NCI-H2227 treated with DMSO at 0.1 percent for 48 hours (cell line): ENCODE measurements around the gene TTC39A.

Experiments
- DNase-seq: peaks from one replicate; lab custom pipeline; 2025; lab: John Stamatoyannopoulos, UW

The TTC39A gene

DNA sequence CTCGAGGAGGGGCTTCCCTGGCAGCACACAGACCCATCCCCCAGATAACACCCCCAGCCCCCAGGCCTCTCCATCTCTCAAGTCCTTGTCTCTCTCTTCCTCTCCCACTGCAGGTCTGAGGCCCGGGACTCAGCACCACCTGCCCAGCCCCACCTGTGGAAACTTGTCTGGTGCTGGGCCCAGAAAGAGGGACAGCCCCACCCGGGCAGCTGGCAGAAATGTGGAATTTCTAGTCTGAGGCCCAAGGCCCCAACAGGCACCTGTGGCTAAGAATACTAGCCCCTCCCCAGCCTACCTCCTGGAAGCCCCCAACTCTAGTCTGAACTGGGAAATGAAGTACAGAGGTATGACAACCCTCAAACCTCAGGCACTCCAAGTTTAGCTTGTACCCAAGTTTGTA, 15.4 kb downstream of the TTC39A start:
- no peak for DNase-seq

DNA sequence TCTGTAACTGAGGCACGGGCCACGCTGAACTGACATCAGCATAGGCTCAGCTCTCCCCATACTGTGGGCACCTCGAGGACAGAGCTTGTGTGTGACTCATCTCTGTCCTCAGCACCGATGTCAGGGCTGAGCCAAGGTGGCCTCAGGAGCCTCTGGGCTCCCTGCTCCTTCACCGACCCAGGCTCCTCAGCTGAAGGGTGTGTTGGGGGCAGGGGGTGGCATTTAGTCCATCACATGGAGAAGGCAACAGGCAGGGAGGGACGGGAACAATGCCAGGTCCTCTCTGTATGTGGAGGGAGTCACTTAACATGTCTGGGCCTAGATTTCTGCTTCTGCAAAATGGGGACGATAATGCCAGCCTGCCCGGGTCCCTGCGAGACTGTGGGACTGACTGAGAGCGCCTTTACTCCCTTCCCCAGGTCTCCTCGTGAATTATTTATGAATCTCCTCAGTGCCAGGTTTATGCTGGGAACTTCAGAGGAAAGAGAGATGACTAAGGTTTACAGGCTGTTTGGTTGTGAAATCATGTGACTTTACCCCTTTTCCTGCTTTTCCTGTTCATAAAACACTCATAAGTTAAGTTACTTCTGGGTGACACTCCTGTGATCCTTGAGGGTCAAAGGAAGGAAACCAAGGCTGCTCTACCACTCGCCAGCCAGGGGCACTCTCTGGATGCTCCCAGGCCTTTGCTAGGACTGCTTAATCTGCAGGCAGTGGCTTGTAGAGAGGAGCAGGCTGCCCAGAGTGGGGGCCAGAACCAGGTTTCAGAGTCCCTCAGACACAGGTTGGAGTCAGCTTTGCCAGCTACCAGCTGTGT, 16.2 kb downstream of the TTC39A start:
- no peak for DNase-seq

DNA sequence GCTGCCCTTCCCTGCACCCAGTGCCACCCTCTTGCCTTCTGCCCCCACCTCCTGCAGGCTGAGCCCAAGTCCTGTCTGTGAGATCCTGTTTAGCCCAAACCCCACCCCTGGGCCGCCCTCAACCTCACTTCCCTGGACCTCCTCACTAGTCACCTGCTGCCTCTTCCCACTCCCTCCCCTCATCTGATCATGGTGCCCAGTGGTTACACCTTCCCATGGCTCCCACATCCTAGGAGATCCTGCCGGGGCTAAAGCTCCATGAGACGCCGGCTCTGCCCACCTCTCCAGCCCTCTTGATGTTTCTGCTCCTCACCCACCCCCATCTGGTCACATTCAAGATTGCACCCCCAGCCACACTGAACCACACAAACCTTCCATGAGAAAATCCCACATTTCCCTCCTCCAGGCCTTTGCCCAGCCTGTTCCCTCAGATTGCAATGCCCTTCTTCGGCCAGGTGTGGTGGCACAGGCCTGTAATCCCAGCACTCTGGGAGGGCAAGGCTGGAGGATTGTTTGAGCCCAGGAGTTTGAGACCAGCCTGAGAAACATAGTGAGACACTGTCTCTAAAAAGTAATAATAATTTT, 17.0 kb downstream of the TTC39A start:
- no peak for DNase-seq

DNA sequence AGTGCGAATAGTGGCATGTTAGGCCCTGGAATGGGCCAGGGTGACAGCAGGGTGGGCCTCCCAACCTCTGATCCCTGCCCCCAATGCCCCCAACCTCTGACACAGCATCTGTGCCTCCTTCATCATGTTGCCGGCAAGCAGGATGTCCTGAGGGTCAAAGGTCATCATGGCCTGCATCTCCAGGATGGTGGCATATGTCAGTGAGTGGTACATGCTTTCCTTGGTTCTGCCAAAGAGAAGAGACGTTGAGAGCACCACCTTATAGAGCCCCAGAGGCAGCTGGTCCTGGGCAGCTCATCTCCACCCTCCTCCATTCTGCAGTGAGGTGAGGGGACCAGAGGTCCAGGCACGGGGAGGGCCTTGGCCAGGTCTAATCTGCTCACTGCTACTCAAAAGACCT, 17.6 kb downstream of the TTC39A start:
- DNase-seq = no peak

DNA sequence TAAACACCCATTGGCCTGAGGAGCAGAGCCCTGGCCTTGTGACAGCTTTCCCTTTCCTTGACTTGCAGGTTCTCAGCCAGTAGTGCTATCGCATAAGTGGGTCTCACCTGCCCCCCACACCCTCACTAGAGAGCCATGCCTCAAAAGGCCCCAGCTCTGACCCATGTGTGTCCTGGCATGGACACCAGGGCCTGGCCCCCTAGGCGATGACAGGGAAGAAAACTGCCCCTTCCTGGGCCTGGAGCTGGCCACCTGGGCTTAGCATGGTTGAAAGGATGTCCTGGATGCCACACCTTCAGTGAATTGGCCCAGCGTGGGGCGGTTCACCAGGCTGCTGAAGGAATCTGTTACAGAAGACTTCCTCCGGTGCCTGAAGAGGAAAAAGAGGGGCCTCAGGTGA, 18.5 kb downstream of the TTC39A start:
- no peak for DNase-seq

DNA sequence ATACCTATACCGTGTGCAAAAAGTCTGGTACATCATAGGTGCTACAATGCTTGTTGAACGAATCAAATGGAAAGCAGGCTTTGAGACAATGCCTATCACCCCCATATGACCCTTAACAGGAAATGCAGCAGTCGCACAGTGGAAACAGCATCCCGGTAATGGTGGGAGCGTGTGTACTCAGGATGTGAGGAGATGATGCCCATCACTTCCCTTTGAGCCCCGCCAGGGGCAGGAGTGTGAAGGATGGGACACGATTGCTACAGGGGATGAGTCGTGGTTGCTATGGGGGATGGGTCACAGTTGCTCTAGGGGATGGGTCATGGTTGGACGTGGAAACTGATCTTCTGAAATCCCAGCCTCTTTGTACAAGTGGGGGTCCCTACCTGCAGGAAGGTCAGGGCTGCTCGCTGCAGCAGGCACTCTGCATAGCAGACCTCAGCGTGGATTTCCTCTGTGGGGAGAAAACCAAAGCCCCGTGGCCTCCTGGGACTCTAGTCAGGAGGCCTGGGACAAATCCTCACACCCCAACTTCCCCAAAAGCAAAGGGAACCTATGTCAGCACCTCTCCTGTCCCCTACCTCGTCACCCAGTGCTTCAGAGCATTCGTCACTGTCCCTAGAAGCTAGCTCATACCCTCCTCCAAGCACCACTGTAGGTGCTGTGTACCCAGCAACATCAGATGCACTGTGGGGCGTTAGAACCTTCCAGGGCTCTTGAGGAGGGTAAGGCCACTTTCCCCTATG, 19.3 kb downstream of the TTC39A start:
- DNase-seq = no peak

DNA sequence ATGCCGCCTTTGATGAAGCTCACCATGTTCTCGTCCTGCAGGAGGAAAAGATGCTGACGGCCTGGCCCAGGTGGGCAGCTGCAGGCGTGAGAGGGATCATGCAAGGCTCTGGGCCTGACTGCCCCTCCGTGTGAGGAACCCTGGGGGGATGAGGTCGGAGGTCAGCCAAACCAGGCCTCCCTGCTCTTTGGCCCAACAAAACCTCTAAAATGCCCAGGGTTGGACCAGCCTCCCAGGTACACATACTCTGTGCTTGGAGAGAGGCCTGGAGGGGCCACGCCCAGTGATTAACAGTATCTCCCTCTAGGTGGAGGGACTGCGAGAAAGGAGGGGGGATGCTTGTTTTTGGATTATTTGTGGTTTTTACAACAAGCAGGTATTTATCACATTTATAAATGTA, 21.1 kb downstream of the TTC39A start:
- DNase-seq = no peak

DNA sequence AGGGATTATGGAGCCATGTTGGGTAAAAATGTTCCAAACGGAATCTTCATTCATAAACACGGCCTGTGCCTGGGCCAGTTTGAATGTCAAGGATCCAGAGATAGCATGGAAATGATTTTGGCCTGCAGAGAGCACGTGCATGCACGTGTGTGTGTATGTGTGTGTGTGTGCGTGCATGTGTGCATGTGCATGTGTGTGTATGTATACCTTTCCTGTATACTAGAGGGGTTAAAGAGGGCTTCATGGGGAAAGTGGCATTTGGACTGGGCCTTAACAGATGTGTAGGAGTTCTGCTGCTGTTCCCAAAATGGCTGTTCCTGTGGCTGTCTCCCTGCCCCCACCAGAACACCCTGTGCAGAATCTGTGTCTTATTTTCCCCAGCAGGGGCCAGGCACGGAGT, 21.7 kb downstream of the TTC39A start:
- DNase-seq = no peak

DNA sequence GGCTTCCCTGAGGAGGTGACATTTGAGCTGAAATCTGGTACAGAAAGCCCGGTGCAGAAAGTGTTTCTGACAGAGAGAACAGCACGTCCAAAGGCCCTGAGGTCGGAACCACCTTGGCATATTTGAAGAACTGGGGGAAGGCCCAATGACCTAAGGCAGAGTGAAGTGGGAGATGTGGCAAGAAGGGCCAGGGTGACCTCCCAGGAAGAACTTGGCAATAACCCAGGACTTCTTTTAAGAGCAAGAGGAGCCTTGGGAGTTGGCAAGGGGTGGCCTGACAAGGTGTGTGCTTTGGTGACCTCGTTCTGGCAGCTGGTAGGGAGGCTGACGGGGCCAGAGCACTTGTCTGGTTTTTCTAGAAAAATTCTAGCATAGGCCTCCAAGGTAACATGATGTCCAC, 23.4 kb downstream of the TTC39A start:
- no peak for DNase-seq

DNA sequence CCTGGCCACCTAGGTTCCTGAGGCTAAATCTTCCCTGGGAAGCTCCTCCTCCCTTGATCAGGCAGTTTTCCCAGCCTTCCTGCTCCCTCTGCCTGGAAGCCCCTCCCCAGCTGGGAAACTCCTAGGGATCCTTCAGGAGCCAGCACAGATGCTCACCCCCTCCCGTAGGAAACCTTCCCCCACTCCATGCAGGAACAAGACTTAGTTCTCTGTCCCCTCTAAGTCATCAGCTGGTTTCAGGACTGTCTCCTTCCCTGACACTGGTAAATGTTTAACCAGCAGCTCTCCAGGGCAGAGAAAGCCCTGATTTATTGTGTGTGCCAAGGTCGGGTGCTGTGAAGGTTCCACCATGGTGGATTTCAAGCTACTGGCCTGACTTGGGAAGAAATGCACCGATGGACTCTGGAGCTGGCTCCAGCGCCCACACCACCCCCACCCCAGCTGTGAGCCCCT, 25.0 kb downstream of the TTC39A start:
- DNase-seq = no peak

DNA sequence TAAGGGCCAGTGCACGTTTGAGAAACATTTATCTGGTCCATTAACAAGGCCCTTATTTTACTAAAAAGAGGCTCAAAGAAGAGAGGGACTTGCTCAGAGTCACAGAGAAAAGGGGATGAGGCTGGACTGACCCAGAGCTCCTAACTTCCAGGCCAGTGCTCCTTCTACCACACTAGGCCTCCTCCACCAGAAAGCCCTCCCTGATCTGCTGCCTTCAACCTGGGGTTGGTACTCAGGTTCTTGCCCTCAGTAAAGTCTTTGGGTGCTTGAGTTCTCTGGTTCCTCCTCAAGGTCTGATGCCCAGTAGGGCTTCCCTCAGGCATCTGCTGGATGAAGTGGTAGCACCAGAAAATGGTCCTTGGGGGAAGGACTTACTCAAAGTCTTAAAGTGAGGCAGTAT, 26.0 kb downstream of the TTC39A start:
- no peak for DNase-seq

DNA sequence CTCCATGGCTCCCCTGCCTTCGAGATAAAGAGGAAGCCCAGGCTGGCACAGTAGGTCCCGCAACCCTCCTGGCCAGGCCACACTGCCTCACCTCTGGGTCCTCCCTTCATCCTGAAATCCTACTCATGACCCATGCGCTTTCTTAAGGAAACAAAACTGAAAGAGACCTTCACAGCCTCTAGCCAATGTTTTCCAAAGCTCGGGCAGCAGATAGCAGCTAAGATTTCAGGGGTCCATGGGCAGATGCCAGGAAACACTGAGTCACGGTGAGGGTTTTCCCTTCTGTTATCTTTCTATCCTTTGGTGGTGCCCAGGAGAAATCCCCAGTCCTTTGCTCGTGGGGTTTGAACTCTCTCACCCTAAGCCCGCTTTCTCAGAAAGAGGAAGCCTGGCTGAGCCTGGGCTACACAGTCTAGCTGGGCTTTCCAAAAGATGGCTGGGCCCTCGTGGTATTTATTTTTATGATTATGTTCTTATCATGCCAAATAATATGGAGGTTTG, 26.6 kb downstream of the TTC39A start:
- no peak for DNase-seq

DNA sequence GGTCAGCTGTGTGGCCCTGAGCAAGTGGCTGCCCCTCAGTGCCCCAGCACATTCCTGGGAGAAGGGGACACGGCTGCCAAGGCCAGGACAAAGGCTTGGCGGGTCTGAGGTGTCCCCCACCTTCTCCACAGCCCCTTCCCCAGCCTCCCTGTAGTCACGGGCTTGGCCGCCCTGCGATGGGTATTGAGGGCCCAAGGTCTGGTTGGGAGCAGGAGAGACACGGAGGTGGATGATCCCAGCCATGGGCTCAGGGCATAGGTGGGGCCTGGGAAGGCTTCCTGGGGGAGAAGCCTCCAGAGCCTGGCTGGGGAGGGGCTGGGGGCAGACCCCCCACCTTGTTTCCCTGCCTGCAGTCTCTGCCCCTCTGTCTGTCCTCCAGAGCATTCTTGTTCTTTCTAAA, 27.0 kb downstream of the TTC39A start:
- no peak for DNase-seq

DNA sequence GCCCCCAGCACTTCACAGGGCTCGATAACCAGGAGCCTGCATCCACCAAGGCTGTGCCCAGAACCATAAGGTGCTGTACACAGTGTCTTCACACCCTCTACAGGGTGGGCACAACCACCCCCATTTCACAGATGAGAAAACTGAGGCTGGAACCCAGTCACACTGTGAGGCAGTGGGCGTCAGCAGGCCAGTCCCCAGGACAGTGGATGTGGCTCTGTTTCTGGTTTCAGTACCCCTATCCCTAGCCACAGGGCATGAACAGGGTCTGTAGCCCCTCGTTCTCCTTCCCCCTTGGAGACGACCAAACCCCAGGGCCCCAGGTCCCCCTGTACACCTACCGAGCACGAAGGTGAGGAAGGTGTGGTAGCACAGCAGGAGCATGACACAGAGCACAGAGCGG, 27.6 kb downstream of the TTC39A start:
- DNase-seq = no peak

DNA sequence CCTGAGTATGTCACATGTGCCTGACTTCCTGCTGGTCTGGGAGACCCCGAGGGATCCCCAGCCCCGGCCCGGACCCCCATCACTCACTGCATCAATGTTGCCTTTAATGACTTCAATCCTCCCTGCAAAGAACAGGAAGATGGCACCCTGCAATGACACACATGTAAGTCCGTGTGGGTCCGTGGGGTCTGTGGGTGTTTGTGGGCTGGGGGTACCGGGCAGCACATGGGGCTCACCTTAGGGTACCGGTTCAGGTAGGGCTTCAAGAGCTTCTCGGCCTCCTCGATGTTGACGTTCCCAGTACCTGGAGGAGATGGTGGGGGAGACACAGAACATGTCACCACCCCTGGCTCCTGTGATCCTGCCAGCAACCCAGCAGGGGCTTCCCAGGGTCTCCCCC, 28.1 kb downstream of the TTC39A start:
- no peak for DNase-seq

DNA sequence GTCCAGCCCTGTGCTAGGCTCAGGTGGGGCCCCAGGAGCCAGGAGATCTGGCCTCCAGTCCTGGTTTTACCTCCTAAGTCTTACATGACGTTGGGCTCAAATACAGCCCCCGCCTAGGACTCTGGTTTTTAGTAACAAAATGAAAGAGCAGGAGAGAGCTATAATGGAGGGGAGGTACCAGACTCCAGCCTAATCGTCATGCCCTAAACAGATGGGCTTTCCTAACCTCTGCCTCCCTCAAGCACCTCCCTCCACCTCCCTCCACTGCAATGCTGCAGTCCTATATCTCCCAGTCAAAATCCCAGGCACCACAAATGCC, 28.6 kb downstream of the TTC39A start:
- DNase-seq = no peak

DNA sequence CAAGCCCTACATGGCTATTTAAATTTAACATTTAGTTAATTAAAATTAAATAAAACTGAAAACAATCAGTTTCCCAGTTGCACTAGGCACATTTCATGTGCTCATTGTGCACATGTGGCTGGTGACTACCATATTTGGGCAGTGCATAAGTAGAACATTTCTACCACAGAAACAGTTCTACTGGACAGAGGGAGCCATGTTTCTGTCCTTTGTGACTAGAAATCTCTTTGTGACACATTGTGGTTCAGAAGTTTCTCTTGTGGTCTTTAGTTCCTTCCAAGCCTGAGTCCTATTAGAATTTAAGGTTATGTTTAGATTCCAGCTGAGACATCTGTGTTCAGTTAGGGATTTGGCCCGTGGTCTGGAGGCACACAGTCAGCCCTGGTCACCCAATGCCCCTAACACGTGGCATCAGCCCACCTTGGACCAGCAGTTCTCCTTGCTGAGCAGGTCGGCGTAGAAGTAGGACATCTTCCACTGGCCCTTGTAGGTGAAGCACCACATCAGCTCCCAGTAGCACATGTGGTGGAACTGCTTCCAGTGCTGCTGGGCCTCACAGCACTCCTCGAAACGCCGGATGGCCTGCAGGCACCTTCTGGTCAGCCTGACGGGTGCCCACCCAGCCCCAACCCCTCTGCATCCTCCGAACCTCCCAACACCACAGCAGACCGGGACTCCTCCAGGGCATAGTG, 29.1 kb downstream of the TTC39A start:
- no peak for DNase-seq

DNA sequence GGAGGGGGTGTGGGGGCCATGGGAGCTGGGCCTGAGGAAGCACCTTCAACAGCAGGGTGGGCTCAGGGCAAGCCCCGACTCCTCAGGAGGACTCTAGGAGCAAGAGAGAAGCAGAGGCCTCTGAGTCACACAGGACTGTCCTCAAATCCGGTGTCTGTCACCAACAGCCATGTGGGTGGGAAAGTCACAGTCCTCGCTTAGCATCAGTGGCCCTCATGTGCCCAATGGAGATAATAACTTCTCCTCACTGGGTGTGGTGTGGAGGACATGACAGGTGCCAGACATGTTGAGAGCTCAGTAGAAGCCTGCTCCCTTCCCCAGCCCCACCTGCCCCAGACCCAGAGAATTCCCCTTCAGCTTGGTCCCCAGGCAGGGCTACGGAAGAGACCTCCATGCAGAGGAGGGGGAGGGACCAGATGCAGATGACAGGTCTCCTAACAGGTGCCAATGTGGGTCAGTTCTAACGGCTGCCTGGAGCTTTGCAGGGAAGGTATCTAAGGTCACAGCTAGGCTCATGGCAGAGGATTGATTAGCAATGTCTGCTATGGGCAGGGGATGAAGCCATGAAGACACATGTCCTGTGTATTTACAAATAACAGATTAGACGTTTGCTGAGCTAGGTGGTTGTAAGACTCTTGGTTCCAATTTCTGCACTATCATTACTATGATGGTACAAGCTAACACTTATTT, 30.2 kb downstream of the TTC39A start:
- no peak for DNase-seq

DNA sequence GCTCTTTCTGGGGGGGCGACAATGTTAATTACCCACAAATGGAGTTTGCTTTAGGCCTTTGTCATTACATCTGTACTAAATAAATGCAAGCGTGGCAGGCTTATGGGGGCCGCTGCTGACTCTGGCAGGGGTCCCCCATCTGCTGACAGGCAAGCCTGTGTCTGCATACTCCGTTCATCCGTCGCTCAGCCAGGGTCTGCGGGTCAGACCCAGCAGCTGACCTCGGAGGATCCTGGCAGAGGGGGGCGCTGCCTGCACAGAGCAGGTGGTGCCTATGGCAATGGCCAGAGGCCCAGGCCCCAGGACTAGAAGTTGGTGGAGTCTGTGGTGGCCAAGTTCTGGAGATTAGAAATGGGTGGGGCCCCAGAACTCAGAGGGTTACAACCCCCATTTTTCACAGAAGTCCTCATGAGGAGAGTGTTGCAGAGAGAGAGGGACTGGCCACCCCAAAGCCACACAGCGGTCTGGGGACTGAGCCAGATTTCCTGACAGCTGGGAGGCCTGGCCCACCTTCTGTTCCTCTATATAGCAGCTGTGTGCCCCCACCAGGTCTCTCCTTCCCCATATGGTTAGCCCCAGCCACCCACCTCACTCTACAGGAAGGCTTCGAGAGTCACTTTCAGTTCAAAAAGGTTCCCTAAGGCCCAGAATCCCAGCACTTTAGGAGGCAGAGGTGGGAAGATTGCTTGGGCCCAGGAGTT, 31.0 kb downstream of the TTC39A start:
- no peak for DNase-seq

DNA sequence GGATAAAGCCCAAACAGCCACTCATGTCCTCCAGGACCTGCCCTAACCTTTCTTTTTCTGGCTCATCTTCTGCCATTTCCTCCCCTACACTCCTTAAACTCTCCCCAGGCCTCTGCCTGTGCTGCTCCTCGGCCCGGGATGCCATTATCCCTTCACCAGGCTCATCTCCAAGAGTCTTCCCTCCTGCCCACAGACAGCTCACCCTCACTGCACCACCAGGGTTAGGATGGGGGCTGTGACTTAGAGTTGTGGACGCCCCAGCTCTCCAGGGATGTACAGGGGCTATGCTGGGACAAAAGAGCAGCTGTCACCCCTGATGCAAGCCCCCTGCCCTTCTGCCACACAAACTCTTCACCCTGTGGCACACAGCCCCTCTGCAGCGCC, 32.0 kb downstream of the TTC39A start:
- no peak for DNase-seq
